CD14-positive monocyte (primary cell): ENCODE measurements around the gene SEC16B. TPM values are rescaled to one million over a fixed set of nuclear protein-coding genes. Genes with fewer than 3 reads are reported as not detected.

Experiments used
- DNase-seq, 3 donors: peaks; one replicate each; pipeline ENCODE4 v3.0.0-alpha.2; 2011 to 2022
- H2AFZ ChIP-seq: 2 replicates; pipeline ENCODE4 v1.6.0; 2012; ENCODE audit warnings: mild to moderate bottlenecking, low read depth, low read length, inconsistent platforms; ENCODE audit not compliant: insufficient read depth, poor library complexity, severe bottlenecking
- H3K27ac ChIP-seq, 2 donors: 1 replicate in 1 of 2; 2 replicates in 1 of 2; pipeline ENCODE4 v1.5.1; 2012 to 2013; ENCODE audit warnings: low read length in 2 of 2, control low read depth in 1 of 2, inconsistent platforms in 1 of 2, low read depth in 1 of 2, mild to moderate bottlenecking in 1 of 2
- H3K27me3 ChIP-seq, 2 donors: one replicate each; pipeline versions ENCODE4 v1.6.0 to v1.6.1; 2011 to 2013; ENCODE audit warnings: low read length in 2 of 2; ENCODE audit not compliant: control insufficient read depth in 2 of 2, insufficient read depth in 2 of 2
- H3K36me3 ChIP-seq, 2 donors: replicated peaks in 1 of 2; 1 replicate in 1 of 2; 2 replicates in 1 of 2; pipeline versions ENCODE4 v1.5.1 to v1.6.1; 2012 to 2013; ENCODE audit warnings: low read length in 2 of 2, control low read depth in 1 of 2, inconsistent platforms in 1 of 2, mild to moderate bottlenecking in 1 of 2; ENCODE audit not compliant: insufficient read depth in 2 of 2, control insufficient read depth in 1 of 2
- H3K4me1 ChIP-seq, 2 donors: 1 replicate in 1 of 2; 2 replicates in 1 of 2; pipeline versions ENCODE4 v1.5.1 to v1.6.1; 2012 to 2013; ENCODE audit warnings: low read length in 2 of 2, control low read depth in 1 of 2, inconsistent platforms in 1 of 2, mild to moderate bottlenecking in 1 of 2, moderate library complexity in 1 of 2; ENCODE audit not compliant: insufficient read depth in 2 of 2, control insufficient read depth in 1 of 2
- H3K4me2 ChIP-seq: replicated peaks from 2 replicates; pipeline ENCODE3; 2012; ENCODE audit warnings: low read length, moderate library complexity, mild to moderate bottlenecking; ENCODE audit not compliant: poor library complexity, severe bottlenecking; ENCODE audit errors: extremely low read depth
- H3K4me3 ChIP-seq, 3 experiments: fragments of 200-600 bp in 1 of 3; sonication (generic) in 1 of 3; replicated peaks in 1 of 3; 1 replicate in 2 of 3; 2 replicates in 1 of 3; pipeline ENCODE4 v1.5.1; 2011 to 2013; ENCODE audit warnings: low read length in 3 of 3, mild to moderate bottlenecking in 3 of 3, control low read depth in 2 of 3, low read depth in 2 of 3, inconsistent platforms in 1 of 3, moderate library complexity in 1 of 3
- H3K79me2 ChIP-seq: 2 replicates; pipeline ENCODE4 v1.6.0; 2012; ENCODE audit warnings: mild to moderate bottlenecking, control low read depth, inconsistent platforms, low read length, moderate library complexity; ENCODE audit not compliant: insufficient read depth
- H3K9ac ChIP-seq: 2 replicates; pipeline ENCODE4 v1.6.0; 2017; ENCODE audit warnings: low read length, mild to moderate bottlenecking; ENCODE audit not compliant: insufficient read depth, poor library complexity, severe bottlenecking
- H3K9me3 ChIP-seq, 2 donors: replicated peaks in 1 of 2; 1 replicate in 1 of 2; 2 replicates in 1 of 2; pipeline versions ENCODE4 v1.5.1 to v1.6.1; 2012 to 2013; ENCODE audit warnings: low read length in 2 of 2, control low read depth in 1 of 2; ENCODE audit not compliant: control insufficient read depth in 1 of 2, insufficient read depth in 1 of 2
- H4K20me1 ChIP-seq: 2 replicates; pipeline ENCODE4 v1.6.0; 2012; ENCODE audit warnings: mild to moderate bottlenecking, low read length, control low read depth, moderate library complexity; ENCODE audit not compliant: insufficient read depth
- H3K27ac Mint-ChIP-seq, 7 donors: one replicate each; pipeline ENCODE4 v1.8.0; 2020; ENCODE audit warnings: mild to moderate bottlenecking in 7 of 7, mixed read lengths in 7 of 7, moderate library complexity in 6 of 7, inconsistent platforms in 2 of 7
- H3K27me3 Mint-ChIP-seq, 3 donors: one replicate each; pipeline ENCODE4 v1.8.0; 2021 to 2022; ENCODE audit warnings: low read depth in 3 of 3, mild to moderate bottlenecking in 3 of 3, mixed read lengths in 3 of 3, moderate library complexity in 3 of 3, inconsistent platforms in 1 of 3
- H3K36me3 Mint-ChIP-seq, 2 donors: one replicate each; pipeline ENCODE4 v1.8.0; 2020; ENCODE audit warnings: mixed read lengths in 2 of 2, inconsistent platforms in 1 of 2, mild to moderate bottlenecking in 1 of 2
- H3K4me1 Mint-ChIP-seq: one replicate; pipeline ENCODE4 v1.8.0; 2020; ENCODE audit warnings: mild to moderate bottlenecking, mixed read lengths
- H3K4me3 Mint-ChIP-seq, 2 donors: one replicate each; pipeline ENCODE4 v1.8.0; 2020; ENCODE audit warnings: mild to moderate bottlenecking in 2 of 2, mixed read lengths in 2 of 2, moderate library complexity in 1 of 2
- H3K9me3 Mint-ChIP-seq, 7 donors: one replicate each; pipeline ENCODE4 v1.8.0; 2020 to 2022; ENCODE audit warnings: mixed read lengths in 7 of 7, mild to moderate bottlenecking in 6 of 7, moderate library complexity in 6 of 7, inconsistent platforms in 2 of 7
- WGBS: methylation state at CpG from one replicate; pipeline ENCODE4 v1.1.5; 2013; ENCODE audit warnings: missing lambda C conversion rate; ENCODE audit not compliant: insufficient coverage; 5-methylcytosine and 5-hydroxymethylcytosine counted together
- intact Hi-C, 2 donors: fragments of 100-400 bp; cut with micrococcal nuclease; formaldehyde crosslinking; loops; one replicate each; pipeline versions ENCODE4 v1.15.0 to v1.15.1; 2023
- polyA plus RNA-seq, 3 donors: library from polyadenylated mRNA; depleted of rRNA in 1 of 3; unstranded in 2 of 3; stranded (reverse) in 1 of 3; fragments of 300-500 nt in 2 of 3; fragments of >200 nt in 1 of 3; fragmentation: Illumina TruSeq in 2 of 3; gene quantifications; 1 replicate in 2 of 3; 2 replicates in 1 of 3; pipeline ENCODE4 v1.2.3, GENCODE V29; 2012 to 2021
- TF ChIP-seq, protein P1 (sequence below): fragments of 200-600 bp; IDR thresholded peaks from one replicate; pipeline ENCODE4 v1.8.0; 2022; ENCODE audit warnings: antibody characterized with exemption, mild to moderate bottlenecking

The SEC16B gene
- polyA plus RNA-seq, 3 donors, result 0.10 to 2.0 TPM; not detected in 1

DNA sequence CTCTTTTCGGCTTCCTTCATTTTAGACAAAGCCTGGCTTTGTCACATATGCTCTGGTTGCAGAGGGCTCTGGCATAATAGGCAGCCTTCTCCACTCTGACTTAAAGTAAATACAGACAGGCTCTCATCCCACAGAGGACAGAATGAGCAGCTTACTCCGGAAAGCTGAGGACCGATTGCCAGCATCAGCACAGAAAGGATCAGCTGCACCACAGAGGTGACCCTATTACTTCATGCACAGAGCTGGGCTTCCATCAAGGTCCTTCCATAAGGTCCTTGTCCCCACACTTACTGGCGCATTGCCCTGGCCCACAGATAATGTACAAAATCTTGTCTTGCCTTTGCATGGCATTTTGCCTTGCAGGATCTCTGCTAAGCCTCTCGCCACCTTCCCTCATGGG lies 67.6 kb downstream of the SEC16B start:
- no peak overlapping the region for H3K4me3 Mint-ChIP-seq
- no peaks in the 10 kb centered on the region for H3K4me1 ChIP-seq
- 95% methylated on average over 4 of the region's 5 CpGs for WGBS

DNA sequence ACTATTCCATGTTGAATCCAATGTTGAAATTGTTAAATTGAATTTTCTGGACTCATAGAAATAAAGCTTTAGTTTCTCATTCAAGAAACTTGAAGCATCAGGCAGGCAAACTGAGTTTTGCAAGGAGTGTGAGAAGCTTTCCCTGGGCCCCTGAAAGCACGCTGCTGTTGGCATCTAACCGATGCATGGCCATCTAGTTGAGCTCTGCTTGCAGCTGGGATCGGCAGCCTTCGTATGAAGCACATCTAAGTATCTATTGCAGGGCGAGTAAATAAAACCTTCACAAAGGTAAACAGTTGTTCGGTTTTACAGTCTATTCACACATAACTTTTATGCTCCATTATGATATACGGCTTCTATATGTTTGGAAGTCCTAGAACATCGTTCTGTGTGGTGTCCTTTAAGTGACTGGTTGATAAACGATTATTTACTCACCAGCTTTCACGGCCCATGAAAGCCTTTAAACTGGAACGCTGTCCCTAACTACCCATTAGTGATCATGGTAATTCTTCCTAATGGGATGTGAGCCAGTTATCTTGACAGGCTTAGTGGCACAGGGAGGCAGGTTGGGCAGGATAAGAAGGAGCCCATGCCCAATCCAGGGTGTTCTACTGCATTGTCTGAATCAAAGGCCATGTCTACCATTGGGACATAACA lies 71.7 kb downstream of the SEC16B start:
- Histone ChIP-seq H3K9ac (no peak overlapping the region), H3K79me2 (no peaks in the 10 kb centered on the region), H3K27ac (no peak overlapping the region), H3K4me2 (no peak overlapping the region), H3K4me1 (no peaks in the 10 kb centered on the region), H3K4me3 (no peak overlapping the region), H2AFZ (no peak overlapping the region), H3K36me3 (no peaks in the 10 kb centered on the region), H3K27me3 (no peaks in the 10 kb centered on the region), H3K9me3 (no peaks in the 10 kb centered on the region), H4K20me1 (no peaks in the 10 kb centered on the region)
- Mint-ChIP-seq H3K4me3 (no peak overlapping the region), H3K36me3 (no peaks in the 10 kb centered on the region), H3K27ac (no peak overlapping the region), H3K9me3 (peaks cover 1 to 11% (median 4%) of the 10 kb centered on the region in 7 donors), H3K4me1 (no peaks in the 10 kb centered on the region), H3K27me3 (peaks cover 1 to 4% (median 2%) of the 10 kb centered on the region in 3 donors)
- no peak for DNase-seq
- intact Hi-C loops, result no loop called here
- WGBS, result 77% methylated on average over 5 of the region's 11 CpGs
- TF ChIP-seq, protein P1, sequence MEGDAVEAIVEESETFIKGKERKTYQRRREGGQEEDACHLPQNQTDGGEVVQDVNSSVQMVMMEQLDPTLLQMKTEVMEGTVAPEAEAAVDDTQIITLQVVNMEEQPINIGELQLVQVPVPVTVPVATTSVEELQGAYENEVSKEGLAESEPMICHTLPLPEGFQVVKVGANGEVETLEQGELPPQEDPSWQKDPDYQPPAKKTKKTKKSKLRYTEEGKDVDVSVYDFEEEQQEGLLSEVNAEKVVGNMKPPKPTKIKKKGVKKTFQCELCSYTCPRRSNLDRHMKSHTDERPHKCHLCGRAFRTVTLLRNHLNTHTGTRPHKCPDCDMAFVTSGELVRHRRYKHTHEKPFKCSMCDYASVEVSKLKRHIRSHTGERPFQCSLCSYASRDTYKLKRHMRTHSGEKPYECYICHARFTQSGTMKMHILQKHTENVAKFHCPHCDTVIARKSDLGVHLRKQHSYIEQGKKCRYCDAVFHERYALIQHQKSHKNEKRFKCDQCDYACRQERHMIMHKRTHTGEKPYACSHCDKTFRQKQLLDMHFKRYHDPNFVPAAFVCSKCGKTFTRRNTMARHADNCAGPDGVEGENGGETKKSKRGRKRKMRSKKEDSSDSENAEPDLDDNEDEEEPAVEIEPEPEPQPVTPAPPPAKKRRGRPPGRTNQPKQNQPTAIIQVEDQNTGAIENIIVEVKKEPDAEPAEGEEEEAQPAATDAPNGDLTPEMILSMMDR, result no peak

More for the DNA sequence above, 67.6 kb downstream of the SEC16B start:
- no peak for DNase-seq
- TF ChIP-seq, protein P1, result no peak
- Histone ChIP-seq H3K4me2 (no peak overlapping the region), H3K36me3 (no peaks in the 10 kb centered on the region), H3K27ac (no peak overlapping the region), H3K9ac (no peak overlapping the region), H2AFZ (no peak overlapping the region), H3K9me3 (no peaks in the 10 kb centered on the region), H3K27me3 (no peaks in the 10 kb centered on the region), H4K20me1 (no peaks in the 10 kb centered on the region), H3K4me3 (no peak overlapping the region), H3K79me2 (no peaks in the 10 kb centered on the region)
- Mint-ChIP-seq H3K9me3 (peaks cover 0 to 8% (median 2%) of the 10 kb centered on the region in 7 donors), H3K27ac (no peak overlapping the region), H3K4me1 (no peaks in the 10 kb centered on the region), H3K36me3 (no peaks in the 10 kb centered on the region), H3K27me3 (peaks cover 1 to 8% (median 3%) of the 10 kb centered on the region in 3 donors)
- intact Hi-C loops, result no loop called here
